Right lobe of liver (tissue), 6 donors: ENCODE data around the gene LMNTD2. TPM values are rescaled to one million over a fixed set of nuclear protein-coding genes. Genes with fewer than 3 reads are reported as not detected.

Source experiments
- ATAC-seq, 4 donors: fragments of 200-7000 bp; cut with Tn5 transposase; one replicate each; pipeline ENCODE4 v1.9.1; 2020; ENCODE audit warnings: mild to moderate bottlenecking in 4 of 4, moderate library complexity in 4 of 4
- DNase-seq, 3 donors: peaks; one replicate each; pipeline ENCODE4 v3.0.0-alpha.2; 2020
- H3K27ac ChIP-seq, 3 donors: fragments of 200-600 bp; one replicate each; pipeline ENCODE4 v1.8.0; 2022
- H3K27me3 ChIP-seq, 2 donors: fragments of 200-600 bp; one replicate each; pipeline ENCODE4 v1.8.0; 2022
- H3K36me3 ChIP-seq, 4 donors: fragments of 200-600 bp; sonication (generic) in 1 of 4; one replicate each; pipeline versions ENCODE4 v1.5.1 to v1.8.0; 2017 to 2022; ENCODE audit warnings: control low read depth in 1 of 4
- H3K4me1 ChIP-seq, 4 donors: fragments of 200-600 bp; sonication (generic) in 1 of 4; one replicate each; pipeline versions ENCODE4 v1.5.1 to v1.8.0; 2017 to 2022; ENCODE audit warnings: control low read depth in 1 of 4
- H3K4me3 ChIP-seq, 3 donors: fragments of 200-600 bp; one replicate each; pipeline ENCODE4 v1.8.0; 2022
- H3K9me3 ChIP-seq, 4 donors: fragments of 200-600 bp; sonication (generic) in 1 of 4; one replicate each; pipeline versions ENCODE4 v1.5.1 to v1.8.0; 2017 to 2022; ENCODE audit warnings: control low read depth in 1 of 4
- CTCF ChIP-seq, 4 donors: fragments of 200-600 bp in 3 of 4; fragments of 450-650 bp in 1 of 4; IDR thresholded peaks; one replicate each; pipeline versions ENCODE4 v1.5.1 to v1.8.0; 2016 to 2022; ENCODE audit warnings: antibody characterized with exemption in 4 of 4, mild to moderate bottlenecking in 2 of 4
- POLR2A ChIP-seq: fragments of 450-650 bp; IDR thresholded peaks from one replicate; pipeline ENCODE4 v1.6.1; 2017; ENCODE audit warnings: antibody characterized with exemption, mild to moderate bottlenecking
- WGBS: methylation state at CpG from one replicate; pipeline ENCODE4 v1.1.6; 2018; ENCODE audit warnings: low coverage, low lambda C conversion rate; ENCODE audit not compliant: insufficient coverage; ENCODE audit errors: missing lambda C conversion rate; 5-methylcytosine and 5-hydroxymethylcytosine counted together
- intact Hi-C, 2 donors: fragments of 100-400 bp; cut with DNase I; formaldehyde crosslinking; loops; one replicate each; pipeline versions ENCODE4 v1.11.2 to v1.14.1; 2022
- total RNA-seq, 6 experiments: library from RNA; depleted of rRNA in 2 of 6; stranded (reverse); fragments of >200 nt in 2 of 6; fragmentation: NEBNext Ultra II Directional in 3 of 6; extraction: Animal tissue kit (Norgen Biotek cat#: 25700) in 3 of 6; gene quantifications; one replicate each; pipeline versions ENCODE4 v1.1.0 to v1.2.4, GENCODE V29; 2016 to 2023
- donor health status: DM: no; HTN: yes; CAD: no.
- donor health status: DM: no; HTN: no; CAD: no.
- donor health status: DM: no; HTN: no; CAD: no.
- donor health status: DM: no; HTN: yes; CAD: no.
- donor health status: DM: no; HTN: yes; CAD: no.

LMNTD2 gene
- total RNA-seq, 6 experiments from 2014 or later: 4.7 to 14.7 (median 7.9) TPM

- DNase-seq: peak in 1 of 3 donors; percentile 51
- Histone ChIP-seq H3K36me3 (peaks cover 0 to 9% (median 0%) of the 10 kb centered on the region in 4 donors), H3K27me3 (no peaks in the 10 kb centered on the region), H3K4me1 (peaks cover 0 to 22% (median 8%) of the 10 kb centered on the region in 4 donors), H3K4me3 (no peak overlapping the region), H3K9me3 (no peaks in the 10 kb centered on the region), H3K27ac (no peak overlapping the region)
- intact Hi-C loops: no loop called here
- WGBS: 85% methylated on average over 4 of the region's 33 CpGs
- no peak for ATAC-seq
- TF ChIP-seq CTCF (IDR thresholded peaks at IDR 0.05): no peak
- no peak for TF ChIP-seq POLR2A
Observed at GRCh38 chr11:532986-533585, 27.5 kb downstream of the LMNTD2 start.

GRCh38 chr11:532527-532985 is 28.0 kb downstream of the LMNTD2 start:
- H3K27ac ChIP-seq: no peak overlapping the region
- TF ChIP-seq CTCF (IDR thresholded peaks at IDR 0.05) (no peak), POLR2A (no peak)
- H3K36me3 ChIP-seq: peaks cover 0 to 9% (median 0%) of the 10 kb centered on the region in 4 donors
- H3K27me3 ChIP-seq: no peaks in the 10 kb centered on the region
- no peak for DNase-seq
- ATAC-seq: no peak
- H3K9me3 ChIP-seq: no peaks in the 10 kb centered on the region
- intact Hi-C loops: no loop called here
- peaks cover 0 to 22% (median 5%) of the 10 kb centered on the region in 4 donors for H3K4me1 ChIP-seq
- H3K4me3 ChIP-seq: no peak overlapping the region
- WGBS: 80% methylated on average over 1 of the region's 23 CpGs

GRCh38 chr11:531919-532526 is 28.5 kb downstream of the LMNTD2 start:
- H3K9me3 ChIP-seq: no peaks in the 10 kb centered on the region
- H3K4me3 ChIP-seq: no peak overlapping the region
- intact Hi-C loops: no loop called here
- peaks cover 0 to 20% (median 3%) of the 10 kb centered on the region in 4 donors for H3K4me1 ChIP-seq
- TF ChIP-seq CTCF (IDR thresholded peaks at IDR 0.05): no peak
- TF ChIP-seq POLR2A: no peak
- no peaks in the 10 kb centered on the region for H3K27me3 ChIP-seq
- peaks cover 0 to 9% (median 0%) of the 10 kb centered on the region in 4 donors for H3K36me3 ChIP-seq
- WGBS: 61% methylated on average over 6 of the region's 18 CpGs
- DNase-seq: no peak
- no peak overlapping the region for H3K27ac ChIP-seq
- ATAC-seq: no peak

- ATAC-seq (no peak), DNase-seq (no peak)
- Histone ChIP-seq H3K36me3 (peaks cover 0 to 9% (median 0%) of the 10 kb centered on the region in 4 donors), H3K27me3 (no peaks in the 10 kb centered on the region), H3K4me3 (no peak overlapping the region), H3K9me3 (no peaks in the 10 kb centered on the region), H3K27ac (no peak overlapping the region), H3K4me1 (peaks cover 0 to 11% (median 0%) of the 10 kb centered on the region in 4 donors)
- intact Hi-C loops: no loop called here
- 98% methylated on average over 11 of the region's 28 CpGs for WGBS
- TF ChIP-seq POLR2A: no peak
- TF ChIP-seq CTCF (IDR thresholded peaks at IDR 0.05): no peak
Observed at GRCh38 chr11:530960-531831, 29.3 kb downstream of the LMNTD2 start.
